ENCODE results near the gene CHRNA1. TPM values are rescaled to one million over a fixed set of nuclear protein-coding genes. Genes with fewer than 3 reads are reported as not detected.

Gene CHRNA1
- total and polyA plus RNA-seq, 10 of the 15 experiments (the other 5 are each of a cell fraction or from before 2014, with no cell fraction given) = 0.05 to 0.14 TPM; not detected in 8

DNA sequence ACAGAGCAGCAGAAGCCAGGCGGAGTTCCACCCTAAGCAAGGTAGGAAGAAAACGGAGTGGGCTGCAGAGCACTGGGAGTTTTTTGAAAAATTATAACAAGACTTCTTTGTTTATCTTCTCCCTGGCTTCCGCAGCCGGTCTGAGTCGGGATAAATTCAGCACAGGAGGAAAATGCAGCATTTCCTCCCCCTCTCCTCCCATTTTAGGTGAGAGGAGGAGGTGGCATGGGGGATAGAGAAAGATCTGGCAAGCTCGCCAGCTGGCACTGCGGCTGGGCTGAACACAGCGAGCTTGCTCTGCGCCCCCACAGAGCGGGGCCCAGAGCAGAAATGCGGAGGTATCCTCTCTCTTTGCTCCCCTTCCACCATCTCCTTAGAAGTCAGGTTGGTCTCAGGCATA is 17.7 kb upstream of the CHRNA1 start:
- TF ChIP-seq CBX5 (IDR thresholded peaks at IDR 0.05; ENCODE audit: low read depth) = no peak
- ChIA-PET SMC1A (ENCODE audit: uncharacterized antibody, unreplicated experiment) (interaction anchor here (1.2 to 1.4 kb wide), 2 partner anchors 11 to 15 kb away, joined by 3 to 4 read pairs; no protein-coding TSS in a partner anchor), POLR2A (no interaction called here), RAD21 (ENCODE audit: unreplicated experiment) (no interaction called here), CTCF (interaction anchor here (0.8 to 1.2 kb wide), 2 partner anchors 10 to 45 kb away, joined by 3 to 4 read pairs; no protein-coding TSS in a partner anchor)
- H3K27ac ChIP-seq (ENCODE audit: control insufficient read depth, insufficient read depth) = no peak overlapping the region
- in situ Hi-C loops (cut with MboI) (no loop called here), intact Hi-C loops (cut with micrococcal nuclease; ENCODE audit: unreplicated experiment) (no loop called here)
- H3K9ac ChIP-seq (ENCODE audit: control insufficient read depth, insufficient read depth, low read length) = no peak overlapping the region
- H3K9me3 ChIP-seq (replicated peaks; ENCODE audit: control insufficient read depth, insufficient read depth, low read length) = no peaks in the 10 kb centered on the region
- peaks cover 10% of the 10 kb centered on the region for H3K4me1 ChIP-seq (ENCODE audit: control insufficient read depth, insufficient read depth, low read length)
- no peak overlapping the region for H3K4me3 ChIP-seq
- no peak overlapping the region for H3K4me2 ChIP-seq (ENCODE audit: control insufficient read depth, insufficient read depth)
- WGBS (ENCODE audit: insufficient coverage, insufficient replicate concordance, low lambda C conversion rate, missing lambda C conversion rate) = 57% methylated on average over 11 of the region's 11 CpGs
- H3K79me2 ChIP-seq (ENCODE audit: control insufficient read depth, insufficient read depth, low read length) = no peaks in the 10 kb centered on the region
- DNase-seq (ENCODE audit: low read depth, low spot score) (no peak), ATAC-seq (no peak), FAIRE-seq (no peak)
- no peaks in the 10 kb centered on the region for H4K20me1 ChIP-seq (ENCODE audit: control insufficient read depth, insufficient read depth)
- no peak overlapping the region for H2AFZ ChIP-seq (ENCODE audit: control insufficient read depth, low read depth, low read length)
- H3K27me3 ChIP-seq (replicated peaks in 1 of 2; ENCODE audit: control insufficient read depth in 2 of 2, insufficient read depth in 2 of 2, low read length in 1 of 2) = no peaks in the 10 kb centered on the region; a peak in 2 of 4 replicates
- H3K36me3 ChIP-seq (ENCODE audit: control insufficient read depth in 2 of 2, insufficient read depth in 2 of 2, low read length in 1 of 2) = no peaks in the 10 kb centered on the region
- BruUV-seq (replicated peaks) = no TSS peak

DNA sequence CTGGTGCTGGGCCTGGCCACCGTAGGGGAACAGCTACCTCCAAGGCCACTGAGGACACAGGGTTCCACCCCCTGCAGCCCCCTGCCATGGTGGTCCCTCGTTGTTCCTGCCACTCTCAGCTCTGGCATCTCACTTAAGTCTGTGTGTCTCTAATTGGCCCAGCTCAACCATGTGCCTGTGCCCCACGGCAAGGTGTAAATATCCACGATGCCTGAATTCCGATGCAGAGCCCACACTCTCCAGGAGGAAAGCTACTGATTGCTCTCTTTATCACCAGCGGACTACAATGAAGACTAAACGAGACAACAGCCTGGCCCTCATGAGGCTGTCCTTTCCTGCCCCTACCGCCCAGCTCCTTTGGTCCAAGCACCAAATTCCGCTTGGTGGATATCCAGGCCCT is 17.0 kb upstream of the CHRNA1 start:
- Histone ChIP-seq H3K4me2 (ENCODE audit: control insufficient read depth, insufficient read depth) (no peak overlapping the region), H3K79me2 (ENCODE audit: control insufficient read depth, insufficient read depth, low read length) (no peaks in the 10 kb centered on the region), H3K27ac (ENCODE audit: control insufficient read depth, insufficient read depth) (no peak overlapping the region), H2AFZ (ENCODE audit: control insufficient read depth, low read depth, low read length) (no peak overlapping the region), H3K4me3 (no peak overlapping the region), H3K9me3 (replicated peaks; ENCODE audit: control insufficient read depth, insufficient read depth, low read length) (no peaks in the 10 kb centered on the region), H3K36me3 (ENCODE audit: control insufficient read depth in 2 of 2, insufficient read depth in 2 of 2, low read length in 1 of 2) (no peaks in the 10 kb centered on the region), H4K20me1 (ENCODE audit: control insufficient read depth, insufficient read depth) (no peaks in the 10 kb centered on the region), H3K9ac (ENCODE audit: control insufficient read depth, insufficient read depth, low read length) (no peak overlapping the region), H3K4me1 (ENCODE audit: control insufficient read depth, insufficient read depth, low read length) (peaks cover 10% of the 10 kb centered on the region), H3K27me3 (replicated peaks in 1 of 2; ENCODE audit: control insufficient read depth in 2 of 2, insufficient read depth in 2 of 2, low read length in 1 of 2) (no peaks in the 10 kb centered on the region; a peak in 2 of 4 replicates)
- in situ Hi-C loops (cut with MboI) = no loop called here
- SMC1A ChIA-PET (ENCODE audit: uncharacterized antibody, unreplicated experiment) = interaction anchor here (1.4 kb wide), 1 partner anchor 16 kb away, joined by 4 read pairs; no protein-coding TSS in a partner anchor
- POLR2A ChIA-PET = no interaction called here
- ATAC-seq (no peak), DNase-seq (ENCODE audit: low read depth, low spot score) (no peak), FAIRE-seq (no peak)
- intact Hi-C loops (cut with micrococcal nuclease; ENCODE audit: unreplicated experiment) = no loop called here
- no peak for TF ChIP-seq CBFB (IDR thresholded peaks at IDR 0.05; ENCODE audit: low read depth)
- no peak for TF ChIP-seq BHLHE40 (IDR thresholded peaks at IDR 0.05; ENCODE audit: borderline replicate concordance in 1 of 2, low read depth in 2 of 2, low read length in 1 of 2)
- TF ChIP-seq RBBP5 (conservative IDR thresholded peaks at IDR 0.05) = no peak
- no peak for TF ChIP-seq RELA (IDR thresholded peaks at IDR 0.05; ENCODE audit: borderline replicate concordance, partially characterized antibody)
- no peak for TF ChIP-seq RB1 (IDR thresholded peaks at IDR 0.05; ENCODE audit: borderline replicate concordance)
- no peak for TF ChIP-seq HDGF (IDR thresholded peaks at IDR 0.05)
- WGBS (ENCODE audit: insufficient coverage, insufficient replicate concordance, low lambda C conversion rate, missing lambda C conversion rate) = 66% methylated on average over 8 of the region's 9 CpGs
- RAD21 ChIA-PET (ENCODE audit: unreplicated experiment) = no interaction called here
- no TSS peak for BruUV-seq (replicated peaks)
- CTCF ChIA-PET = interaction anchor here (0.8 kb wide), 1 partner anchor 44 kb away, joined by 3 read pairs; no protein-coding TSS in a partner anchor
